GM19351 (cell line): ENCODE data around the gene RAB11A.

ENCODE experiments used
- ATAC-seq: cut with Tn5 transposase; IDR thresholded peaks from one replicate; pipeline ENCODE4 v1.9.1; 2021; ENCODE audit warnings: mild to moderate bottlenecking, moderate library complexity; ENCODE audit not compliant: unreplicated experiment

The RAB11A gene

DNA sequence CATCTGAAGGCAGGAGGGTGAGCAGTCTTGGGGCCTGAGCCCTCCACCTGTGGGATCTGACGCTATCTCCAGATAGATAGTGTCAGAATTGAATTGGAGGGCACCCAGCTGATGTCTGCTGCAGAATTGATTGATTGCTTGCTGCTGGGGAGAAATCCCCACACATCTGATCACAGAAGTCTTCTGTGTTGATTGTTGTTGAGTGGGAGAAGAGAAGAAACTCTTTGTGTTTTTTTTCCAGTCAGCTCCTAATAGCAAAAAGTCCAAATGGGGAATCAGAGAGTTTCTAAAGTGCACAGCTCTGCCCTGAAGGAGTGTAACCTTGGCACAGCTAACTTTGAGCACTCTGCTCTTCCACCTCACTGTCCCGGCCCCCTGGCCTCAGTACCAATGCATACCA, 66.1 kb downstream of the RAB11A start:
- no peak for ATAC-seq

DNA sequence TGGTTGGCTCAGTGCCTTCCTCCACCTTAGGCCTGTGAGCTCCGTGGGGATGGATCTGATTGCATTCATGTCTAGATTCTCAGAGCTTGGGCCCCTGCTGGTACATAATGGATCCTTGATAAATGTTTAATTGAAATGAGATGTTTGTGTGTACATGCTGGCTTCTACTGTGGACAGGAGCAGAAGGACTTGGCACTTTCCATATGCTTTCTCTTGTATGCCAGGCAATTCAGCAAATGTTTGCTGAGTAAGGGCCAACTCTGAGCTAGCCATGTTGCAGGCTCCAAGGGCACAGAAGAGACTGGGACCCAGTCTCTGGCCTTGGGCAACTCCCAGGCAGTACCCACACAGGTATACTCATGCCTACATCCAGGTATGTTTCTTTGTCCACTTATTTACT, 67.0 kb downstream of the RAB11A start:
- ATAC-seq = no peak

DNA sequence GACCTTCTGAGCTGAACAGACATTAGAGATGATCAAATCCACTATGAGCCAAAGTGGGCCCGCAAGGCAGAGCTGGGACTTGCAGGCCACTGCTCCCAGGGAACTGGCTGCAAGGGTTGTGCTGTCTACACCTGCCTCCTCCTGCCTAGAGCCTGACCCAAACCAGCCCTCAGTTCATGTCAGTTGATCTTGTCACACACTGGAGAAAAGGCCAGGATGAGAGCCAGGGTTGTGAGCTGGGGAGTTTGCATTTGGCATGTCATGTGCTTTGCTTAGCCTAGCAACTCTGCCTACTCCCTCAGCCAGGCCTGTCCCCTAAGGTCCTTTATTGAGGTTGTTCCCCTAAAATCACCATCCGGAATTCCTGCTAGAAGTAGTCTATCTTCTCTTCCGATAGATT, 67.8 kb downstream of the RAB11A start:
- ATAC-seq = no peak

DNA sequence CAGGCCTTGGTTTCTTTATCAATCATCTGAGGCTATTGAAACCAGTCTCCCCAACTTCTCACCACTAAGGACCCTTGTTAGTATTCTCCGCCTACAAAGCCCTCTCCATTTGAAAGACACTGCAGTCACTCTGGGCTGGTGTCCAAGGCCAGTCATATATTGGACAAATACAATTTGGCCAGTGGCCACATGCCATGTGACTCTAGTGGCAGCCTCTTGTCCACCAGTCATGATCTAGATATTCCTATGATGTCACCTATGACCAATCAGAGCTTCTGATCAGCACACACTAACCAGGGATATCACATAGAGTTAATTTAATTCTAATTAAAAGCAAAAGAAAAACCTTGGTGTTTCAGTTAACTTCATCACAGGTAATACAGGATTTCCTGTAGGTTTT, 68.2 kb downstream of the RAB11A start:
- ATAC-seq = no peak

DNA sequence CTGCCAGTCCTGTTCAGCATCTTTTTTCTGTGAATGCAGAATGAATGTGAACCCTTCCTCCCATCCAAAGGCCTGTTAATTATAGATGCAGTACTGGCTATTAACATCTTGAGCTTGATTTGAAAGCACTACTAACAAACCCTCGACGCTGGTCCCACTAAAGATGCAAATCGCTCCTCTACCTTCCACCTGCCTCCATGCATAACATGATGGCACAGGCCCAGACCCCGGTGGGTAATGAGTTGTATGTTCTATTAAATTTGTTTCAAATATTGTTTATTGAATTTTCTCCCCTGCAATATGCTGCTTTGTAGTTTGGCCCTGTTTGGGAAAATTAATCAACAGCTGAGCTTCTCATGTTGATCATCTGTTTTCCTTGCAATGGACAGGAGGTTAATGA, 69.3 kb downstream of the RAB11A start:
- no peak for ATAC-seq

DNA sequence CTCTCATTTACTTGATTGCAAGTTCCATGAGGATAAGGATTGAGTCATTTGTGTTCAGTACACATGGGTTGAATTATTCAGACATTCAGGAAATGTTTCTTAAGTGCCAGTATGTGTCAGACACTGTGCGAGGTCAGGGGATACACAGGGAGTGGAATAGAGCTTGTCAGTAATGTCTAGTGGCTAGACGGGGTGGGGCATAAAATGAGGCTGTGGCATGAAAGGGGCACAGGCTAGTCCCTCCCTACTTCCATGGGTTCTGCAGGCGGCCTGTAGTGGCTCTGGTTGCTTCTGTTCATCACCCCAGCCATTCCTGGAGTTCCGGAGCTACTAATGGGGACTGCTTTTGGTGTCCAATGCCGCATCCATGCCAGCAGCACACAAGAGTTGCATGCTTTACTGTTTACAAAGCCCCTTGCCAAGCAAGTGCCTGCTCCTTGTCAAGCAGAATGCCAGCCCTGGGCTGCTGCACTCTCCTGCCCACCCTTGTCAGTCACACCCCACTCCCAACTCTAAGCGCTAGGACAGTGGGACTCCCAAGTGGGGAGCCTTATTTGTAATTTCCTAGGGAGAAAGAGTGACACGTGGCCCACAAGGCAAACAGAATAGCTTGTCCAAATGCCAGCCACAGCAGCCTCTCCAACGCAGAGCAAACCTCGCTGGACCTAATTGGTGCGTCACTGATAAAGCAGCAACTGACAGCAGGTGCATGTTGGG, 70.8 kb downstream of the RAB11A start:
- ATAC-seq = no peak

DNA sequence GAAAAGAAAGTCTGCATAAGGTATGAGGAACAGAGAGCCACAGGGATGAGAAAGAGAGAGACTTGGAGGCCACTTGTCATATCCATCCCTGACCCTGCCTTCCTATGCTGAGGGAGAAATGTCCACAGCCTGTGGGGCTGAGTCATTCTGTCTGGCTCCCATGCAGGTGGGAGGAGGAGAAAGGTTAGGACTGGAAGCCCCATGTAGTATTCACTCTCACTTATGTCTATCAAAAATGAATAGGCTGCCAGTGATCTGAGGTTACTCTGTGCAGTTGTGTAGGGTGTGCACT, 71.3 kb downstream of the RAB11A start:
- no peak for ATAC-seq
